T-helper 1 cell (primary cell): ENCODE data around the gene C6orf58.
"Not testable (repeated sequence)": the region's sequence is repeated elsewhere in the genome, so short reads cannot be mapped to it uniquely, and the experiment has no call there.

Experiments used
- DNase-seq, 5 donors: peaks; one replicate each; pipeline ENCODE4 v3.0.0-alpha.2; 2012 to 2020

C6orf58 gene

GRCh38 chr6:127592964-127593363 is 16.0 kb downstream of the C6orf58 start:
- no peak for DNase-seq

DNA sequence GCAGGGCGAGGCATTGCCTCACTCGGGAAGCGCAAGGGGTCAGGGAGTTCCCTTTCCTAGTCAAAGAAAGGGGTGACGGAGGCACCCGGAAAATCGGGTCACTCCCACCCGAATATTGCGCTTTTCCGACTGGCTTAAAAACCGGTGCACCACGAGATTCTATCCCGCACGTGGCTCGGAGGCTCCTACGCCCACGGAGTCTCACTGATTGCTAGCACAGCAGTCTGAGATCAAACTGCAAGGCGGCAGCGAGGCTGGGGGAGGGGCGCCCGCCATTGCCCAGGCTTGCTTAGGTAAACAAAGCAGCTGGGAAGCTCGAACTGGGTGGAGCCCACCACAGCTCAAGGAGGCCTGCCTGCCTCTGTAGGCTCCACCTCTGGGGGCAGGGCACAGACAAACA is 16.5 kb downstream of the C6orf58 start:
- not testable (repeated sequence) for DNase-seq

DNA sequence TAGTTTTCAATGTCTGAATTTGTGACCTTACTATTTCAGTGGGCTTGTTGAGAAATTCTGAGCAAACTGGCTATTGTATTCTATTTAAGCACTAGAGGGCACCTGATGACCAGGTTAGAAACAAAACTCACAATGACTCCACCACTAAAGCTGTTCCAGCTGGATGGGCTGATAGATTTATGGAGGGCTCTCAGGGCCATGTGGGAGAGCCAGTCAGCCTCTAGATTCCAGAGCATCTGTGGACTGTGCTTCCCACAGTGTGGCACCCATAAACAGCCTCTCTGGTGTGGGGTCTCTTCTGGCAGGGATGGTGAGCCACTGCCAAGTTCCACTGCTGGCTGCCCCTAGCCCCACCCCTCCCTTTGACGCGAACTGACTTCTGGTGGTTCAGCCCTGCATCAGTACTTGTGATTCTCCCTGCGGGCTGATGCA is 29.2 kb downstream of the C6orf58 start:
- peak in 1 of 5 donors; percentile 4 for DNase-seq

GRCh38 chr6:127608554-127609270 is 31.7 kb downstream of the C6orf58 start:
- no peak for DNase-seq

DNA sequence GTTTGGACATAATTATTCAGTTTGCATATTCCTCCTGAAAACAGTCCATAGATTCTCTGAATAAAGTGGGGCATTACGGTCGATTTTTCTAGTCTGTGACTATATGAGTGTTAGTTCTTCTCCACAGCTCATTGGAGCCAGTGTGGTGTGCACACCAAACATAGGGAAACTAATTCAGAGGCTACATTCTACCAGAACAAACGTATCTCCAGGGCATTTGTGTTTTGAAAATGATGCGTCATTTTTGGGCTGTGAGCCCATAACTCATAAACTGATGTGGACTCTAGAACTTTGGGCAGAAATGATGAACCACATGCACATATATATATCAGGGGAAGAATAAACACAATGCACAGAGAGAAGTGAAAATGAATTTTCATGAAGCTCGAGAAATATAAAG is 41.8 kb downstream of the C6orf58 start:
- no peak for DNase-seq

- no peak for DNase-seq
Measured at GRCh38 chr6:127630800-127631199, 53.8 kb downstream of the C6orf58 start.

GRCh38 chr6:127634178-127634577 is 57.2 kb downstream of the C6orf58 start:
- no peak for DNase-seq

- DNase-seq, result no peak
Measured at GRCh38 chr6:127635091-127635490, 58.1 kb downstream of the C6orf58 start.

DNA sequence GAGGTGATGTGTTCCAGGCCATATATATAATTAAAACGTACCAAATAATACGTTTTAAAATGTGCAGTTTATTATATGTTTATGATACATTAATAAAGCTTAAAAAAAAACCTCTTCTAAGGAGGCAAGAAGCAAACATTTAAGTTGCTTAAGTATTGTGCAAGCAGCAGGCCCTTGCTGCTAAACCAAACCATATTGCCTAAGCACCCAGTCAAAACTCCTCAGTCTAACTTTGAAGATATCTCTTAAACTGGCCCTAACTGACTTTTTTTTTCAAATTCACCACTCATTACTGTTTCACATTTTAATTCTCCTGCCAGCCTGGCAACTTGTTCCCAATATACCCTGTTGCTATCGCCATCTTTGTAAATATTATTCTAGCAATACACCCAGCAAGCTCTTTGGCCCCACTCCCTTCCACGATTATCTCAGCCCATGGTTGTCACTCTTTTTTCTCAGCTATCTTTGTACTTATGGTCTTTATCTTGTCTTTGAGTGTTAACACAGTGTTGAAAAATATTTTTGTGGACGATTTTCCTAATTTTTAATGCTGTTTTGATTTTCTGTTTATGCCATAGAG is 60.9 kb downstream of the C6orf58 start:
- DNase-seq, result no peak
